ENCODE results near the gene ETV7. TPM values are rescaled to one million over a fixed set of nuclear protein-coding genes. Genes with fewer than 3 reads are reported as not detected.

The ETV7 gene
- total and polyA plus RNA-seq, 5 donors = 0.18 to 0.37 (median 0.33) TPM

GRCh38 chr6:36383606-36384005 lies 3.9 kb downstream of the ETV7 start:
- no peak overlapping the region for H3K27ac ChIP-seq (ENCODE audit: low read length)
- no peaks in the 10 kb centered on the region for H3K4me1 ChIP-seq (ENCODE audit: control insufficient read depth, insufficient read depth, low read length)
- no peaks in the 10 kb centered on the region for H3K9me3 ChIP-seq (ENCODE audit: control insufficient read depth, low read length)
- DNase-seq (no peak), ATAC-seq (no peak)
- WGBS = 73% methylated on average over 2 of the region's 2 CpGs
- H3K27me3 ChIP-seq (ENCODE audit: control insufficient read depth, insufficient read depth) = no peaks in the 10 kb centered on the region
- H3K4me3 ChIP-seq (ENCODE audit: low read length) = no peak overlapping the region
- intact Hi-C loops (cut with DNase I) = no loop called here

DNA sequence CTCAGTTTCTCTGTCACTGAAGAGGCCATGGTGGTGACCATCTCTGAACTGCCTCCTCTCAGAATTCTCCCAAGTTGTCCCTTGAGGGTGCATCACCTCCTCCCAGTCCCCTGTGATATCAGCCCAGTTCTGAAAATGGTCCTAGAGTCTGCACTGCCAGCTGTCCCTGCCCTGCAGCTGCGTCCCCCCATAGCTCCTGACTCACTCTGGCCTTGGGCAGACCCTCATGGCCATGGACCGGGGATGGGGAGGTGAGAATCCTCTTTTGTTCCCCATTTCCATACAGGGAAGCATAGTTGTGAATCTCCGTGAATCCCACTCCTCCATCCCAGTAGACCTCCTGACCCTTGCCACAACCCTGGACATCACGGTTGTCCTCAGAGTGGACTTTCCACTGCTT lies 4.5 kb downstream of the ETV7 start:
- ATAC-seq (no peak), DNase-seq (no peak)
- WGBS = 70% methylated on average over 4 of the region's 4 CpGs
- no peak overlapping the region for H3K4me3 ChIP-seq (ENCODE audit: low read length)
- H3K9me3 ChIP-seq (ENCODE audit: control insufficient read depth, low read length) = no peaks in the 10 kb centered on the region
- intact Hi-C loops (cut with DNase I) = no loop called here
- no peak overlapping the region for H3K27ac ChIP-seq (ENCODE audit: low read length)
- H3K4me1 ChIP-seq (ENCODE audit: control insufficient read depth, insufficient read depth, low read length) = no peaks in the 10 kb centered on the region
- no peaks in the 10 kb centered on the region for H3K27me3 ChIP-seq (ENCODE audit: control insufficient read depth, insufficient read depth)

- intact Hi-C loops (cut with DNase I) = no loop called here
- H3K27me3 ChIP-seq (ENCODE audit: control insufficient read depth, insufficient read depth) = no peaks in the 10 kb centered on the region
- 74% methylated on average over 9 of the region's 9 CpGs for WGBS
- H3K9me3 ChIP-seq (ENCODE audit: control insufficient read depth, low read length) = no peaks in the 10 kb centered on the region
- H3K4me1 ChIP-seq (ENCODE audit: control insufficient read depth, insufficient read depth, low read length) = no peaks in the 10 kb centered on the region
- no peak for DNase-seq
- no peak overlapping the region for H3K27ac ChIP-seq (ENCODE audit: low read length)
- no peak for ATAC-seq
- H3K4me3 ChIP-seq (ENCODE audit: low read length) = no peak overlapping the region
Observed at GRCh38 chr6:36381502-36382389, 5.7 kb downstream of the ETV7 start.

- Histone ChIP-seq H3K4me3 (ENCODE audit: low read length) (no peak overlapping the region), H3K27me3 (ENCODE audit: control insufficient read depth, insufficient read depth) (no peaks in the 10 kb centered on the region), H3K27ac (ENCODE audit: low read length) (no peak overlapping the region), H3K4me1 (ENCODE audit: control insufficient read depth, insufficient read depth, low read length) (no peaks in the 10 kb centered on the region), H3K9me3 (ENCODE audit: control insufficient read depth, low read length) (no peaks in the 10 kb centered on the region)
- intact Hi-C loops (cut with DNase I) = no loop called here
- ATAC-seq (no peak), DNase-seq (no peak)
- 91% methylated on average over 4 of the region's 4 CpGs for WGBS
Observed at GRCh38 chr6:36380166-36380565, 7.3 kb downstream of the ETV7 start.

DNA sequence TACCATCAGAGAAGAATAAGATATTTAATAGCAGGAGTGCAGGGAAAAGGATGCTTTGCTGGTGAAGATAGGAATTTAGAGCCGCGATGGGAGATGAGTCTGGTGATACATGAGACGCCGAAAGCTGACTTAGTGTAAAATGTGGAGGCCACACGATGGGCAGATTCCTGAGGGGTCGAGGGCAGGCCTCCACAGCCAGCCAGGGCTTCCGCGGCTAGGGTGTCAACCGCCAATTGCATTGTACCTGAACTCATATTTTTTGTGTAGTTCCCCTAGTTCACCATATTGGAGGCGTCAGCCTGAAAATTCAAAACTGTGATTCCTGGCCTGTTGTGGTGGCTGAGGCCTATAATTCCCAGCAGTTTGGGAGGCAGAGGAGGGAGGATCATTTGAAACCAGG lies 8.5 kb downstream of the ETV7 start:
- Histone ChIP-seq H3K27me3 (ENCODE audit: control insufficient read depth, insufficient read depth) (no peaks in the 10 kb centered on the region), H3K27ac (ENCODE audit: low read length) (no peak overlapping the region), H3K4me1 (ENCODE audit: control insufficient read depth, insufficient read depth, low read length) (no peaks in the 10 kb centered on the region), H3K9me3 (ENCODE audit: control insufficient read depth, low read length) (no peaks in the 10 kb centered on the region), H3K4me3 (ENCODE audit: low read length) (no peak overlapping the region)
- intact Hi-C loops (cut with DNase I) = no loop called here
- DNase-seq = no peak
- no peak for ATAC-seq
- 91% methylated on average over 10 of the region's 10 CpGs for WGBS

- H3K27ac ChIP-seq (ENCODE audit: low read length) = no peak overlapping the region
- no peaks in the 10 kb centered on the region for H3K27me3 ChIP-seq (ENCODE audit: control insufficient read depth, insufficient read depth)
- H3K4me1 ChIP-seq (ENCODE audit: control insufficient read depth, insufficient read depth, low read length) = no peaks in the 10 kb centered on the region
- no peaks in the 10 kb centered on the region for H3K9me3 ChIP-seq (ENCODE audit: control insufficient read depth, low read length)
- 85% methylated on average over 4 of the region's 4 CpGs for WGBS
- ATAC-seq (no peak), DNase-seq (no peak)
- intact Hi-C loops (cut with DNase I) = no loop called here
- no peak overlapping the region for H3K4me3 ChIP-seq (ENCODE audit: low read length)
Observed at GRCh38 chr6:36378243-36378920, 9.1 kb downstream of the ETV7 start.

DNA sequence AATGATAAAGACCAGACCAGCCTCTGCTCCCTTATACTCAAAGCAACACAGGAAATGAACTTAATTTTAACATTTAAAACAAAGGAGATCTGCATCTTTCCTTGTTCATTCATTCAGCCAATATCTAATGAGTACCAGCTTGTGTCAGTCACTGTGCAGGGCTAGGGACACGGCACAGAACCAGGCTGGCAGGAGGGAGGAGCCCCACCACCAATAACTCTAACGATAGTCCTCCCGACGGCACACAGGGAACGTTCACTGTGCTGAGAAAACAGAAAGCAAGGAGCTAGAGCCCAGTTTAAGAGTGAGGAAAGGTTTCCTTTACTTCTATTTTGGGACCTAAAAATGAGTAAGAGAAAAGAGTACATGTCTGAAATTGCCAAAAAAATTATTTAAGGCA lies 9.9 kb downstream of the ETV7 start:
- DNase-seq = no peak
- 52% methylated on average over 5 of the region's 5 CpGs for WGBS
- Histone ChIP-seq H3K27ac (ENCODE audit: low read length) (no peak overlapping the region), H3K9me3 (ENCODE audit: control insufficient read depth, low read length) (no peaks in the 10 kb centered on the region), H3K4me3 (ENCODE audit: low read length) (no peak overlapping the region), H3K27me3 (ENCODE audit: control insufficient read depth, insufficient read depth) (no peaks in the 10 kb centered on the region), H3K4me1 (ENCODE audit: control insufficient read depth, insufficient read depth, low read length) (no peaks in the 10 kb centered on the region)
- no peak for ATAC-seq
- intact Hi-C loops (cut with DNase I) = no loop called here

DNA sequence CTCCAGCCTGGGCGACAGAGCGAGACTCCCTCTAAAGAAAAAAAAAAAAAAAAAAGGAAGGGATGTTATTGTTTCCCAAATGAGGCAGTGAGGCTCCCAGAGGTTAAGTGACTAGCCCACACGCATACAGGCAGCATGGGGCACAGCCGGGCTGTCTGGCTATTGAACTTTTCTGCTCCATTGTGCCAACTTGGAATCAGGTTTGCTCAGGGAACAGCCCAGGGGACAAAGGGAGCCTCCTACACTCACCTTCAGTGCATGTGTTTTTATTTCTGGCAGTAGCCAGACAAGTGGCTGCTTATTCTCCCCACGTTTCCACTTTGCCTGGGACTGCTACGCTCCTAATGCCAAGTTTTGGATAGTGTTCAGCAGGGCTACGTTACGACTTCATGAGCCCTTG lies 10.7 kb downstream of the ETV7 start:
- no peak overlapping the region for H3K27ac ChIP-seq (ENCODE audit: low read length)
- no peaks in the 10 kb centered on the region for H3K27me3 ChIP-seq (ENCODE audit: control insufficient read depth, insufficient read depth)
- no peak overlapping the region for H3K4me3 ChIP-seq (ENCODE audit: low read length)
- intact Hi-C loops (cut with DNase I) = no loop called here
- no peak for DNase-seq
- H3K9me3 ChIP-seq (ENCODE audit: control insufficient read depth, low read length) = no peaks in the 10 kb centered on the region
- H3K4me1 ChIP-seq (ENCODE audit: control insufficient read depth, insufficient read depth, low read length) = no peaks in the 10 kb centered on the region
- no peak for ATAC-seq
- 91% methylated on average over 8 of the region's 8 CpGs for WGBS

DNA sequence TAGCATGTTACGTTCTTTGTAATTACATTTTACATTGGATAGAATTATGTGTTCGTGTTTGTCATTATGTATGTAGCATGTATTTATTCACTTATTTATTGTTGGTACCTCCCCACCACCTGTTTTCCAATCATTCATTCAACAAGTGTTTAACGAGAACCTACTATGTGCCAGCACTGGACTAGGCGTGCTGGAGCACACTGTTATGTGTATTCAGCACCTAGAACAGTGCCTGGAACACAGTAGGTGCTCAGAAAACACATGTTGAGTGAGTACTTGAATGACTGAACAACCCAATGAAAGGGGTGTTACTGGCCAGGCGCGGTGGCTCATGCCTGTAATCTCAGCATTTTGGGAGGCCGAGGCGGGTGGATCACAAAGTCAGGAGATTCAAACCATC lies 11.3 kb downstream of the ETV7 start:
- DNase-seq (no peak), ATAC-seq (no peak)
- WGBS = 97% methylated on average over 8 of the region's 8 CpGs

DNA sequence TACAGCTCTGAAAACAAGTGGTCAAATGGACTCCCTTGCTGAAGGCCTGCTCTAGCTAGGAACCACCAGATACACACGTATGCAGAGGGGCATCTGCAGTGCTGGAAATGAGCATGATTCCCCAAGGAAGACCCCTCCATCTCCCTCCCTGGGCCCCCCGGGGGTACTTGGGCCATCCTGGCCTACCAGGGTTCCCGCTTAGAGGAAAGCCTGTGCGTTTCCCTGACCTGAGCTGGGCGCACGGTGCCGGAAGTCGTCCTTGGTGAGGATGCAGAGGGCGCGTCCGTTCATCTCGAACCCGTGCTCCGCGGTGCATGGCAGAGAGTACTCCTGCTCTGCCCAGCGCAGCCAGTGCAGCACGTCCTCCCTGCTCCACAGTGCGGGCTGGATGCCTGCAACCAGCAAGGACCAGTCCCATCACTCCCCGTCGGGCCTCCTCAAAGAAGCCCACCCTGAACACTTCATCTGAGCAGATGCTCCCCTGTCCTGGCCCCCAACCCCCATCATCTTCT lies 11.8 kb downstream of the ETV7 start:
- DNase-seq (no peak), ATAC-seq (no peak)
- intact Hi-C loops (cut with DNase I) = no loop called here
- no peaks in the 10 kb centered on the region for H3K9me3 ChIP-seq (ENCODE audit: control insufficient read depth, low read length)
- no peaks in the 10 kb centered on the region for H3K4me1 ChIP-seq (ENCODE audit: control insufficient read depth, insufficient read depth, low read length)
- no peak overlapping the region for H3K4me3 ChIP-seq (ENCODE audit: low read length)
- no peaks in the 10 kb centered on the region for H3K27me3 ChIP-seq (ENCODE audit: control insufficient read depth, insufficient read depth)
- H3K27ac ChIP-seq (ENCODE audit: low read length) = no peak overlapping the region
- WGBS = 96% methylated on average over 20 of the region's 20 CpGs

More for the DNA sequence above, 11.3 kb downstream of the ETV7 start:
- intact Hi-C loops (cut with DNase I) = no loop called here
- Histone ChIP-seq H3K4me1 (ENCODE audit: control insufficient read depth, insufficient read depth, low read length) (no peaks in the 10 kb centered on the region), H3K9me3 (ENCODE audit: control insufficient read depth, low read length) (no peaks in the 10 kb centered on the region), H3K27me3 (ENCODE audit: control insufficient read depth, insufficient read depth) (no peaks in the 10 kb centered on the region), H3K27ac (ENCODE audit: low read length) (no peak overlapping the region), H3K4me3 (ENCODE audit: low read length) (no peak overlapping the region)

GRCh38 chr6:36374972-36375371 lies 12.5 kb downstream of the ETV7 start:
- ATAC-seq (no peak), DNase-seq (no peak)
- Histone ChIP-seq H3K27me3 (ENCODE audit: control insufficient read depth, insufficient read depth) (no peaks in the 10 kb centered on the region), H3K4me3 (ENCODE audit: low read length) (no peak overlapping the region), H3K4me1 (ENCODE audit: control insufficient read depth, insufficient read depth, low read length) (no peaks in the 10 kb centered on the region), H3K27ac (ENCODE audit: low read length) (no peak overlapping the region), H3K9me3 (ENCODE audit: control insufficient read depth, low read length) (no peaks in the 10 kb centered on the region)
- intact Hi-C loops (cut with DNase I) = no loop called here
- 64% methylated on average over 8 of the region's 8 CpGs for WGBS

All from right cardiac atrium (tissue), 5 donors.